GM08714 (cell line): ENCODE data around the gene PAXIP1.

Experiments
- H3K4me3 ChIP-seq: fragments of 200-500 bp; sonication (Bioruptor generic); 2 replicates; pipeline ENCODE4 v1.5.1; 2014; ENCODE audit warnings: mild to moderate bottlenecking, low read length, inconsistent platforms
- ZNF274 ChIP-seq: IDR thresholded peaks from 2 replicates; pipeline ENCODE4 v1.6.1; 2012; ENCODE audit warnings: mild to moderate bottlenecking, low read depth, low read length

The PAXIP1 gene

GRCh38 chr7:154984601-154985188, 18.2 kb downstream of the PAXIP1 start:
- TF ChIP-seq ZNF274 = no peak
- H3K4me3 ChIP-seq = no peak overlapping the region

- no peak overlapping the region for H3K4me3 ChIP-seq
- no peak for TF ChIP-seq ZNF274
These were observed 24.9 kb downstream of the PAXIP1 start for GRCh38 chr7:154978017-154978416.

GRCh38 chr7:154977250-154977649, 25.7 kb downstream of the PAXIP1 start:
- no peak for TF ChIP-seq ZNF274
- H3K4me3 ChIP-seq = no peak overlapping the region

- TF ChIP-seq ZNF274 = no peak
- no peak overlapping the region for H3K4me3 ChIP-seq
These were observed 26.1 kb downstream of the PAXIP1 start for GRCh38 chr7:154976844-154977243.

- TF ChIP-seq ZNF274 = no peak
- no peak overlapping the region for H3K4me3 ChIP-seq
These were observed 26.9 kb downstream of the PAXIP1 start for GRCh38 chr7:154975984-154976383.

- no peak overlapping the region for H3K4me3 ChIP-seq
- TF ChIP-seq ZNF274 = no peak
These were observed 29.5 kb downstream of the PAXIP1 start for GRCh38 chr7:154973381-154973780.

GRCh38 chr7:154968336-154969001, 34.5 kb downstream of the PAXIP1 start:
- H3K4me3 ChIP-seq = no peak overlapping the region
- TF ChIP-seq ZNF274 = no peak

- no peak for TF ChIP-seq ZNF274
- H3K4me3 ChIP-seq = no peak overlapping the region
These were observed 35.4 kb downstream of the PAXIP1 start for GRCh38 chr7:154967401-154967955.

GRCh38 chr7:154965014-154965413, 37.9 kb downstream of the PAXIP1 start:
- H3K4me3 ChIP-seq = no peak overlapping the region
- TF ChIP-seq ZNF274 = no peak

GRCh38 chr7:154960063-154960790, 42.7 kb downstream of the PAXIP1 start:
- no peak overlapping the region for H3K4me3 ChIP-seq
- TF ChIP-seq ZNF274 = no peak

- TF ChIP-seq ZNF274 = no peak
- H3K4me3 ChIP-seq = no peak overlapping the region
These were observed 46.5 kb downstream of the PAXIP1 start for GRCh38 chr7:154956427-154956826.

- no peak overlapping the region for H3K4me3 ChIP-seq
- TF ChIP-seq ZNF274 = no peak
These were observed 49.8 kb downstream of the PAXIP1 start for GRCh38 chr7:154953006-154953684.

- H3K4me3 ChIP-seq = no peak overlapping the region
- no peak for TF ChIP-seq ZNF274
These were observed 52.0 kb downstream of the PAXIP1 start for GRCh38 chr7:154950960-154951359.

GRCh38 chr7:154947604-154948003, 55.3 kb downstream of the PAXIP1 start:
- no peak for TF ChIP-seq ZNF274
- no peak overlapping the region for H3K4me3 ChIP-seq
